Activated effector memory CD4-positive, alpha-beta T cell treated with anti-CD3 and anti-CD28 coated beads, Interleukin-2, amount 50 U/mL, for 16 hours (primary cell): ENCODE data around the gene KL.

Experiments used
- DNase-seq: peaks from one replicate; pipeline ENCODE4 v3.0.0-alpha.2; 2020

Gene KL

GRCh38 chr13:33006134-33006533 is 10.1 kb upstream of the KL start:
- DNase-seq: no peak

GRCh38 chr13:33006638-33007037 is 9.6 kb upstream of the KL start:
- no peak for DNase-seq

GRCh38 chr13:33007237-33007636 is 9.0 kb upstream of the KL start:
- no peak for DNase-seq

- no peak for DNase-seq
Observed at GRCh38 chr13:33007950-33008349, 8.3 kb upstream of the KL start.

GRCh38 chr13:33008946-33009722 is 7.1 kb upstream of the KL start:
- no peak for DNase-seq

GRCh38 chr13:33011828-33012470 is 4.3 kb upstream of the KL start:
- DNase-seq: no peak

GRCh38 chr13:33014291-33014690 is 1.9 kb upstream of the KL start:
- no peak for DNase-seq

GRCh38 chr13:33015241-33015668 is 968 bp upstream of the KL start:
- no peak for DNase-seq

GRCh38 chr13:33015791-33016323 is 366 bp upstream of the KL start:
- DNase-seq: no peak

GRCh38 chr13:33017323-33017929 is 1.2 kb downstream of the KL start:
- no peak for DNase-seq

- no peak for DNase-seq
Observed at GRCh38 chr13:33018886-33019285, 2.7 kb downstream of the KL start.

GRCh38 chr13:33022986-33023385 is 6.8 kb downstream of the KL start:
- no peak for DNase-seq

- no peak for DNase-seq
Observed at GRCh38 chr13:33025220-33025744, 9.1 kb downstream of the KL start.

GRCh38 chr13:33026489-33027152 is 10.4 kb downstream of the KL start:
- DNase-seq: no peak

- DNase-seq: no peak
Observed at GRCh38 chr13:33028620-33029019, 12.4 kb downstream of the KL start.

- DNase-seq: no peak
Observed at GRCh38 chr13:33031277-33031676, 15.1 kb downstream of the KL start.

- no peak for DNase-seq
Observed at GRCh38 chr13:33032037-33032625, 15.9 kb downstream of the KL start.

- no peak for DNase-seq
Observed at GRCh38 chr13:33033051-33033812, 17.0 kb downstream of the KL start.

- DNase-seq: no peak
Observed at GRCh38 chr13:33033986-33034385, 17.8 kb downstream of the KL start.

- no peak for DNase-seq
Observed at GRCh38 chr13:33034882-33035520, 18.8 kb downstream of the KL start.

- no peak for DNase-seq
Observed at GRCh38 chr13:33037673-33038072, 21.4 kb downstream of the KL start.
